Cardiac muscle cell (in vitro differentiated cells and primary cell): ENCODE data around the gene AQP2. TPM values are rescaled to one million over a fixed set of nuclear protein-coding genes. Genes with fewer than 3 reads are reported as not detected.

Experiments used
- DNase-seq, 2 donors: peaks; one replicate each; pipeline versions ENCODE4 v3.0.0 to v3.0.0-alpha.2; 2010 to 2017; ENCODE audit warnings: low read depth in 1 of 2, low spot score in 1 of 2
- H3K27ac ChIP-seq: fragments of 200-600 bp; sonication (generic); 2 replicates; pipeline ENCODE4 v1.5.1; 2016
- H3K27me3 ChIP-seq: fragments of 200-600 bp; sonication (generic); 2 replicates; pipeline ENCODE4 v1.6.0; 2016; ENCODE audit warnings: control low read depth
- H3K36me3 ChIP-seq: fragments of 200-600 bp; sonication (generic); 2 replicates; pipeline ENCODE4 v1.5.1; 2016; ENCODE audit warnings: control low read depth
- H3K4me1 ChIP-seq: fragments of 200-600 bp; sonication (generic); 2 replicates; pipeline ENCODE4 v1.8.1; 2017; ENCODE audit warnings: low read depth, mild to moderate bottlenecking, mixed run types
- H3K4me3 ChIP-seq: fragments of 200-600 bp; sonication (generic); 2 replicates; pipeline ENCODE4 v1.5.1; 2016; ENCODE audit warnings: mild to moderate bottlenecking
- H3K9me3 ChIP-seq: fragments of 200-600 bp; sonication (generic); 2 replicates; pipeline ENCODE4 v1.5.1; 2017; ENCODE audit warnings: low read depth, mild to moderate bottlenecking, control low read depth
- CTCF ChIP-seq: IDR thresholded peaks from 2 replicates; pipeline ENCODE4 v1.5.1; 2012; ENCODE audit warnings: low read depth, mild to moderate bottlenecking, low read length
- polyA plus RNA-seq: library from polyadenylated mRNA; unstranded; fragments of >200 nt; fragmentation: Nextera tagmentation; extraction: Ambion mirVana; gene quantifications from 2 replicates; pipeline ENCODE4 v1.2.1, GENCODE V29; 2016
- total RNA-seq: library from RNA; depleted of rRNA; stranded (reverse); fragments of >200 nt; gene quantifications from 2 replicates; pipeline ENCODE4 v1.2.3, GENCODE V29; 2016

The AQP2 gene
- total and polyA plus RNA-seq, 2 experiments from 2014 or later: not detected

- Histone ChIP-seq H3K4me1 (peaks cover 3% of the 10 kb centered on the region), H3K36me3 (no peaks in the 10 kb centered on the region), H3K9me3 (no peaks in the 10 kb centered on the region), H3K27me3 (no peaks in the 10 kb centered on the region), H3K27ac (no peak overlapping the region), H3K4me3 (no peak overlapping the region)
- TF ChIP-seq CTCF: no peak
- peak in 1 of 2 donors; percentile 47 for DNase-seq
Measured at GRCh38 chr12:49932533-49933130, 17.9 kb upstream of the AQP2 start.

GRCh38 chr12:49933796-49934195 is 16.7 kb upstream of the AQP2 start:
- no peaks in the 10 kb centered on the region for H3K9me3 ChIP-seq
- peak in 1 of 2 donors; percentile 45 for DNase-seq
- TF ChIP-seq CTCF: no peak
- no peak overlapping the region for H3K27ac ChIP-seq
- no peaks in the 10 kb centered on the region for H3K36me3 ChIP-seq
- peaks cover 3% of the 10 kb centered on the region for H3K4me1 ChIP-seq
- H3K4me3 ChIP-seq: no peak overlapping the region
- H3K27me3 ChIP-seq: no peaks in the 10 kb centered on the region

GRCh38 chr12:49934505-49934904 is 16.0 kb upstream of the AQP2 start:
- Histone ChIP-seq H3K4me3 (no peak overlapping the region), H3K36me3 (no peaks in the 10 kb centered on the region), H3K27ac (no peak overlapping the region), H3K27me3 (no peaks in the 10 kb centered on the region), H3K4me1 (peaks cover 3% of the 10 kb centered on the region), H3K9me3 (no peaks in the 10 kb centered on the region)
- peak in 1 of 2 donors; percentile 42 for DNase-seq
- TF ChIP-seq CTCF: no peak

- no peaks in the 10 kb centered on the region for H3K9me3 ChIP-seq
Measured at GRCh38 chr12:49936925-49937324, 13.6 kb upstream of the AQP2 start.

GRCh38 chr12:49937639-49938300 is 12.8 kb upstream of the AQP2 start:
- TF ChIP-seq CTCF: no peak
- no peak for DNase-seq

More at GRCh38 chr12:49936925-49937324, 13.6 kb upstream of the AQP2 start:
- Histone ChIP-seq H3K36me3 (no peaks in the 10 kb centered on the region), H3K27ac (no peak overlapping the region), H3K4me1 (peaks cover 3% of the 10 kb centered on the region), H3K4me3 (no peak overlapping the region), H3K27me3 (no peaks in the 10 kb centered on the region)
- TF ChIP-seq CTCF: no peak
- peak in 1 of 2 donors; percentile 39 for DNase-seq

More at GRCh38 chr12:49937639-49938300, 12.8 kb upstream of the AQP2 start:
- Histone ChIP-seq H3K4me3 (no peak overlapping the region), H3K4me1 (peaks cover 3% of the 10 kb centered on the region), H3K9me3 (no peaks in the 10 kb centered on the region), H3K27me3 (no peaks in the 10 kb centered on the region), H3K27ac (no peak overlapping the region), H3K36me3 (no peaks in the 10 kb centered on the region)
